GM21737 (cell line): ENCODE data around the gene SOCS1.
A peak's percentile ranks its signal among the peaks of the same experiment; 100 is the strongest.
"Not testable (repeated sequence)": the region's sequence is repeated elsewhere in the genome, so short reads cannot be mapped to it uniquely, and the experiment has no call there.

ENCODE experiments used
- ATAC-seq: cut with Tn5 transposase; IDR thresholded peaks from one replicate; pipeline ENCODE4 v1.9.1; 2021; ENCODE audit warnings: mild to moderate bottlenecking, moderate library complexity; ENCODE audit not compliant: unreplicated experiment

SOCS1 gene, protein sequence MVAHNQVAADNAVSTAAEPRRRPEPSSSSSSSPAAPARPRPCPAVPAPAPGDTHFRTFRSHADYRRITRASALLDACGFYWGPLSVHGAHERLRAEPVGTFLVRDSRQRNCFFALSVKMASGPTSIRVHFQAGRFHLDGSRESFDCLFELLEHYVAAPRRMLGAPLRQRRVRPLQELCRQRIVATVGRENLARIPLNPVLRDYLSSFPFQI

DNA sequence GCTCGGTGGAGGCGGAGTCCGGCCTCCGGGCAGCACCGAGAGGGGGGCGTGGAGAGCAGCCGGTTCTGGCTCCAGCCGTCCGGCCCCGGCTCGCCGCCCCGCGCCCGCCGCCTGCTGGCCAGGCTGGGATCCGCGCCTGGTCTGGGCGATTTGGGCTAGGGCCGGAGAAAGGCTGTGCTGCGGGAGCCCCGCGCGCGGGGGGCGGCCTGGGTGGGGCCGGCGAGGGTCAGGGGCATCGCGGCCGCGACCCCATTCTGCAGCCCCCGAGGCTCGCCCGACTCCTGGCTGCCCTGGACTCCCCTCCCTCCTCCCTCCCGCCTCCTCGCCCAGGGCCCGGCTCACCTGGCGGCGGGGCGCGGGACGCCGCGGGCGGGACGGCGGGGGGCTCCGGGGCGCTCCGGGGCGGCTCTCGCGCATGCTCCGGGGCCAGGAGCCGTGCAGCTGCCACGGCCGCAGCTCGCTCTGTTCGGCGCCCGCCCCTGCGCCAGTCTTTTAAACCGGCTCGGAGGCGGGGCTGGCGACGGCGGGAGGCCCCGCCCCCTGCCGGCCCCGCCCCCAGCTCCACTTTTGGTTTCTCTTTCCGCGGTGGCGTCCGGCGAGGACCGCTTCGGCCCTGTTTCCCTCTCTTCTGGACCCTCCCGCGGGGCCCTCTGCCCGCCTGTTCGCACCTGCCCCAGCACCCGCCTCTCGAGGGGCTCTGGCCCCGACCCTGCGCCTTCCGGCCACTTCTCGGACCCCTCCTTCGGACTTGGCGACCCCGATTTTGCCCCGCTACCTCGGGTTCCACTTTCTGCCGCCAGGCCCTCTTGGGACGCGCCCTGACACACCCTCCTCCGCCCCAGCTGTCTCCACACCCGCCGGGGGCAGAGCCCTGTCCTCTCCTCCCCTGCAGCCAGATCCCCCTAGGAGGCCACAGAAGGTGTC is at the start of gene SOCS1:
TSS of gene SOCS1 (minus strand) at position 468 of the 924 bp plus-strand sequence. CDS start 726 bp downstream, outside the sequence.
- ATAC-seq = peak; percentile 46

DNA sequence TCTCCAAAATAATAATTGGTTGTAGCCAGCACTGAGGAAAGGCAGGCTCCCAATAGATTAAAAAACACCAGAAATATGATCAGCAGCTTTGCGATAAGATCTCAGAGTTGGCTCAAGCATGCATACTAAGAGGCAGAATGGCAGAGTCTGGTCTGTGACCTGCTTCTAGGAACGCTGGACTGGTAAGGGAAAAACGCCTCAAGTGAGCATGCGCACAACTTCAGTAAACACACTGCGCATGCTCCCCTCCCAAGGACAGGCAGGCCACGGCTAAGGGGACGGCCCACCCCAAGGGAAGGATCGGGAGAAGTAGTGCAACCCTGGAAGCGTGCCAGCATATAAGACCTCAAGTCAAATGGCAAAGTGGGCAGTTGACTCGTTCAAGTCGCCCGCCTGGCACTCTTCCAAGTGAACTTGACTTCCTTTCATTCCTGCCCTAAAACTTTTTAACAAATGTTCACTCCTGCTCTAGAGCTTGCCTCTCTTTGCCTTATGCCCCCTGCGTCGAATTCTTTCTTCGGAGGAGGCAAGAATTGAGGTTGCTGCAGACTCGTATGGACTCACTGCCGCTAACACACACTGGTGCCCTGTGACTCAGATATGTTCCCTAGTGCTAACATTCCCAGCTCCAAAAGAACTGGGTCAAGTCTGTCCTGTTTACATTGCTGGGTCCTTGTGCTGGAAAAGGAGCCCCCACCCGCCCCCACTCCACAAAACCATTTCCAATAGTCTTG is 47.6 kb upstream of the SOCS1 start:
- ATAC-seq = no peak

DNA sequence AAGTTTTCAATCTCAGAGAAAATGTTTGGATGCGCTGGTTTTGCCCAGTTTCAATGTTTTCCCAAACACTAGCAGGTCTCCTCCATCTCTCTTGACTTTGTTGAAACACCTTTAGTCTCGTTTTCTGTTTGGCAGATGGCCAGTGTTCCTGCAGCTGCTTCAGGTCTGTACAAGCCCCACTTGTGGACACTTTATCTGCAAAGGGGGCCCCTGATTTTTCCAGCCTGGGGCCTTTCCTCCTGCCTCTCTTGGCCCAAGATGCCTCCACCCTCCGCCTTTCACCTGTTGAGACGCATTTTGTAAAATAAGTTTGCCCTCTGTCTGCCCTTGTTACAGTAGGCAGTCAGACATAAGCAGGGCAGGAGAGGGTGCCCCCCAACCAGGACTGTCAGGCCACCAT is 47.0 kb upstream of the SOCS1 start:
- no peak for ATAC-seq

DNA sequence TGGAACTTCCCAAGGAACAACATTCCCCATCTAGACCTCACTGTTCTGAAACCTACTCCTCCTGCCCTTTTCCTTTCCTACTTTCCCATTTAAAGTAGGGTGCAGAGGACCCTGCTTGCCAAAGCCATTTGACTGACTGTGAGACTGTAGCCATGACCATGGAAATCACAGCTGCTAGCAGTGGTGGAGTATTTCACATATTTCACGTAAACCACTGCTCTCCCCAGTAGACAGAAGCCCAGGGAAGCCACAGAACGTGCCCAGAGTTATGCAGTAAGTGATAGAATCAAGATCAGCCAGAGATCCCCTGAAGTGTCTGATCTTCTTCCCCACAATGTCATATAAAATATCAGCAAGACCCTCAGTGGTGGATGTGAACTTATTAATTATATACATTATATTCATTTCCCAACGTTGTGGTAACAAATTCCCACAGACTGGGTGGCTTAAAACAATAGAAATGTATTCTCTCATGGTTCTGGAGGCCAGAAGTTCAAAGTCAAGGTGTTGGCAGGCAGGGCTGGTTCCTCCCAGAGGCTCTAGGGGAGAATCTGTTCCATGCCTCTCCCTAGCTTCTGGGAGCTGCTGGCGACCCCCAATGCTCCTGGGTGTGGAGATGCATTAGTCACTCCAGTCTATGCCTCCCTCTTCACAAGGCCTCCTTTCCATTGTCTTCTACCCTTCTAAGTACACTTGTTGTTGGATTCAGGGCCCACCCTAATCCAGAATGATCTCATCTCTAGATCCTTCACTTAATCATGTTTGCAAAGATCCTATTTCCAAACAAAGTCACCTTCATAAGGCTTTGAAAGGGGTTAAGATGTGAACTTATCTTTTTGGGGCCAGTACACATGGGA is 45.9 kb upstream of the SOCS1 start:
- no peak for ATAC-seq

DNA sequence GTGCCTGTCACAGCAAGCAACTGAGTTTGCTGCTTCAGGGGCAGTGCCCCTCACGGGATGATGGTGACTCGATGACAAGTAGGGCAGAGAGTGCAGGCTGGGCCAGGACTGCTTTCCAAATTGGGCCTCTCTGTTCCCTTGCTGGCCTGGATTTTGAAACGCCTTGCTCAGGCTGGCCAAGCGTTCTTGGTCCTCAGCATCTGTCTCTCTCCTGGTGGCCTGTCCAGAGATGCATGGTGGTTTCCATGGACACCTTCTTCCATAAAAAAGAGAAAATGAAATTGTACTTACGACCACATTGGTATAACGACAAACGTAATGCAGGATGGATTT is 44.5 kb upstream of the SOCS1 start:
- ATAC-seq = no peak

DNA sequence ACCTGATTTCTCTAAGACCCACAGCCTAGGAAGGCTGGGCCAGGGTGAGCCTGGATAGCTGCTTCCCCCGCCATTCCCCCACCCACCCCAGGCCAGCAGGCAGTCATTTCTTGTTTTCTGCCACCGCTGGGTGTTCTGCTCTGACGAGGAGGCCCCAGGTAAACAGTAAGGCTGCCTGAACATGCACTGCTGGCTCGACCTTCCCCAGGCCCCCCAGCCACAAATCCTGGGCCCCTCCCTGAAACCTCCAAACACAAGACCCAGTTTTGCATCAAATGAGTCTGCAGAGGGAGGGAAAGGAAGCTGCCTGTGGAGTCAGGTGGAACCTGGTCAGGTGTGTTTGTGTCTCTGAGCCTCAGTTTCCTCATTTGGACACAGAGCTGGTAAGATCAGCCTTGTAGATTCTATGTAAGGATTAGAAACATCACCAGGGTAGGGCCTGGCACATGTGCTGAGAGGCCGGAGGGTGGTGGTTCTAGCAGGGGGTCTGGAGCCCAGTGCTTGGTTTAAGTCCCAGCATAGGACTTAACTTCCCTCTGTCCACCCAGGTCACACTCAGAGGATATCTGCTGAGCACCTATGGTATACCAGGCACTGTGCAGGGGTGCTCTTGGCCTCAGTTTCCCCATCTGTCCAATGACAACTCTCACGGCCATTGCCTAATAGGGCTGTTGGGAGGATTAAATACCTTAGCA is 44.0 kb upstream of the SOCS1 start:
- ATAC-seq = no peak

DNA sequence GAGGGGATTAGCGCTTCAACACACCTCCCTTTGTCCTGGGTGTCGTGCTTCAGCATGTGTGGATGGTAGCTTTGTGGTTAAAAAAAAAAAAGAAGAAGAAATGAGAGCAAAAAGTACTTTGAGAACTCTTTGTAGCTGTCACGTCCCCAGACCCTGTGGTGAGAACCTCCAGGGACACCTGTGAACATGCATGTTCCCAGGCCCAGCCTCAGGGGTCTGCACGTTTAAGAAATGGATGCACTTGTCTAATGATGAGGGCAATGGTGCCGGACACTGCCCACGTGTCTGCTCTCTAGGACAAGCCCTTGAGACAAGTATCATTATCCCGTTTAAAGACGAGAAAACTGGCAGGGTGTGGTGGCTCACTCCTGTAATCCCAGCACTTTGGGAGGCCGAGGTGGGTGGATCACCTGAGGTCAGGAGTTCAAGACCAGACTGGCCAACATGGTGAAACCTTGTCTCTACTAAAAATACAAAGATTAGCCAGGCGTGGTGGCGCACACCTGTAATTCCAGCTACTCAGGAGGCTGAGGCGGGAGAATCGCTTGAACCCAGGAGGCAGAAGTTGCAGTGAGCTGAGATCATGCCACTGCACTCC is 43.0 kb upstream of the SOCS1 start:
- not testable (repeated sequence) for ATAC-seq

DNA sequence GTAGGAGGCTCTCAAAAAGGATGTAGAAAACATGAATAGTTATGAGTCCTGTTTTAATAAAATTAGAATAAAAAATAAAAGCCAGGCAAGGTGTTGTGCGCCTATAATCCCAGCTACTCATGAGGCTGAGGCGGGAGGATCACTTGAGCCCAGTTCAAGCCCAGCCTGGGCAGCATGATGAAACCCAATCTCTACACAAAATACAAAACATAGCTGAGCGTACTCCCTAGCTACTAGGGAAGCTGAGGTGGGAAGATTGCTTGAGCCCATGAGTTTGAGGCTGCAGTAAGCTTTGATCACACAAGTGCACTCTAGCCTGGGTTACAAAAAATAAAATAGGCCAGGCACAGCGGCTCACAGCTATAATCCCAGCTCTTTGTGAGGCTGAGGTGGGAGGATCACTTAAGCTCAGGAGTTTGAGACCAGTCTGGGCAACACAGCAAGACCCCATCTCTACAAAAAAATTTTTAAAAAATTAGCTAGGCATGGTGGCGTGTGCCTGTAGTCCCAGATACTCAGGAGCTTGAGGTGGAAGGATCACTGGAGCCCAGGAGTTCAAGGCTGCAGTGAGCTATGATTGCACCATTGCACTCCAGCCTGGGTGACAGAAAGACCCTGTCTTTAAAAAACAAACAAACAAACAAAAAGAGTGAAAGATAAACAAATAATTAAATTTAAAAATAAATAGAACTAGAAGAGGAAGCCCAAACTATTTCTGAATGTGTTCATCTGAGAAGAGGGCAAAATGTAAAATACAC is 42.3 kb upstream of the SOCS1 start:
- no peak for ATAC-seq

DNA sequence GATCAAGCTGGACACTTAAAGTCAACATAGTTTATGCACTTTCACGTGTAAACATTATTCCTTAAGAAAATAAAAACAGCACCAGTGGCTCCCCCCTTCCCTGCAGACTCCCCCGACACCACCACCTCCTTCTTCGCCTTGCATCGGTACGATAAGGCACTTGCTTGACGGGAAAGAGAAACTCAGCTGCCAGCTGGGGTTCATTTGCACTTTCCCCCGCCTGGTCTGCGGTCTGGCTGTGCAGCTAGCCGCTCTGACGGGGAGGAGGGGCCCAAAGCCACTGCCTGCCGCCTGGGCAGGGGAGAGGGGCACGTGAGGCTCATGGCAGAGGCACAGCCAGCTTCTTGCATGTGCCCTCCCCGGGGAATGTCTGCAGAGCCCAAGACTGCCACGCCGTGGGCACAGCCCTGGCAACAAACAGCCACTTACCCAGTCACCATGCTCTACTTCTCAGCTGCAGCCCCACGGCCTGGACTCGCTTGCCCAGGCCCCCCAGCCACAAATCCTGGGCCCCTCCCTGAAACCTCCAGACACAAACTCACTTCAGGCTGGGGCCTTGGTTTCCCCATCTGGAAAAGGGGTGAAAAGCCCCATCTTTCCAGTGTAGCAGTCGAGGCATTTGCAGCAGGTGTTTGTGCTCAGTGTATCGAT is 41.6 kb upstream of the SOCS1 start:
- peak; percentile 74 for ATAC-seq

DNA sequence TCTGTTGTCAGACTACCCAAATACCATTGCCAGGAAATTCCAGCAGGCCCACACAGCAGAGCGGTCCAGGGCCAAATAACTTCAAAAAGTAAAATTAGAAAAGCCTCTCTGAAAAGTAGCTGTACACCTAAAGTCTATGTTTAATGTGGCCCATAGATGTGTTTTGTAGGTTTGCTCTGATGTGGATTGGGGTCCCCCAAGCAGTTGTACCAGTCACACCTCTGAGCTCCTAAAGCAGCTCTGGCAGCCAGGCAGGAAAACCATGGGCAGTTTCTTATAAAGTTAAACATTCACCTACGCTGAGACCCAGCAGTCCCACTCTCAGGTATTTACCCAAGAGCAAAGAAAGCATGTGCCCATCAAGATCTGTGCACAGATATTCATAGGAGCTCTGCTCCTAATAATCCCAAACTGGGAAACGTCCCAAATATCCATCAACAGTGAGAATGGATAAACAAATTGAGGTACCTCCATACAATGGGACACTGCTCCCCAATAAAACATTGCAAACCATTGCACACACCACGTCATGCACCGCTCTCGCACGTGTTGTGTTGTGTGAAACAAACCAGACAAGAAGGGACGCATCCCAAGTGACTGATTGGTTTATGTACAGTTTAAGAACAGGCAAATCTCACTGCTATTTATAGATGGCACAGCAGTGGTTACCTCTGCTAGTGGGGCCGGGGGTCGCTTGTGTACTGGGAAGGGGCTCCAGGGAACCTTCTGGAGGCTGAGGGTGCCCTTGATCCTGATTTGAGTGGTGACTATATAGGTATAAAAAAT is 40.9 kb upstream of the SOCS1 start:
- ATAC-seq = no peak

DNA sequence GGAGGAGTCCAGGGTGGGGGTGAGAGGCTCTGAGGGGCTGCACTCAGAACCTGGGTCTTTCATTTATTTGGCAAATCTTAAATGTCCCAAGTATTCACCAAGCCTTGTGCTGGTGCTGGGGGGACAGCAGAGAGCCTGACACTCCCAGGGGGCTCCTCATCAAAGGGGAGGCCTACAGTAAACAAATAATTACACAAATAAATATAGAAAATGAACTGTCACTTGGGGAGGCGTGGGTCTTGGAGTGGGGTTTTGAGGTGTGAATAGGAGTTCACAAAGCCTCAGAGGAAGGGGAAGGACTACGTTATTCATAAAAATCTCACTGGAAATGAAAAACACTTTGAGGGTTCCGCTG is 40.3 kb upstream of the SOCS1 start:
- no peak for ATAC-seq

DNA sequence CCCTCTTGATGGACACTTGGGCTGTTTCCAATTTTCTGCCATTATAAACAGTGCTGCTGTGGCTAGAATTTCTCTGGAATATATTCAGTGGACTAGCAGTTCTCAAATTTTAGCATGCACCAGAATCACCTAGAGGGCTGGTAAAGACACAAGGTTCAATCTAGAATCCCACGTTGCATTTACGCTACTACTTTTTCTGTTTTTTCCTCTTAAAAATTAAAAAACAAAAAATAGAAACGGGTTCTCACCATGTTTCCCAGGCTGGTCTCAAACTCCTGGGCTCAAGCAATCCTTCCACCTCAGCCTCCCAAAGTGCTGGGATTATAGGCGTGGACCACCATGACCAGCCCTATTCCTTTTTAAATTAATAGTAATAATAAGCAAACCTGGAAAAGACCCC is 39.7 kb upstream of the SOCS1 start:
- no peak for ATAC-seq

DNA sequence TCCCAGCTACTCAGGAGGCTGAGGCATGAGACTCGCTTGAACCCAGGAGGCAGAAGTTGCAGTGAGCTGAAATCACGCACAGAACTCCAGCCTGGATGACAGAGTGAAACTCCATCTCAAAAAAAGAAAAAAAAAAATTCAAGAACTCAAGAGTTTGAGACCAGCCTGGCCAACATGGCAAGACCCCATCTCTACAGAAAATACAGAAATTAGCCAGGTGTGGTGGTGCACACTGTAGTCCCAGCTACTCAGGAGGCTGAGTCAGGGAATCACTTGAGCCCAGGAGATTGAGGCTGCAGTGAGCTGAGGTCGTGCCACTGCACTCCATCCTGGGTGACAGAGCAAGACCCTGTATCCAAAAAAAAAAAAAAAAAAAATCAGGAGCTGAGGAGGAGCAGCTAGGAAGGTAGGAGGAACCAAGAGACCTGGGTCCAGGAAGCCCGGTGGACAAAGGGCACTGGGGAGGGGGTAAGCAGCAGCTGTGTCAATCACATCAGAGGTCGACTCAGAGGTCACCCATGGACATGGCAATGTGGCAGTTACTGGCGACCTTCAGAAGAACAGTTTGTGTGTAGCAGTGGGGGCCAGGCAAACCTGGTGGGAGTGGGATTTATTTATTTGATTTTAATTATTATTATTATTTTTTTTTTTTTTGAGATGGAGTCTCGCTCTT is 36.2 kb upstream of the SOCS1 start:
- ATAC-seq = no peak

DNA sequence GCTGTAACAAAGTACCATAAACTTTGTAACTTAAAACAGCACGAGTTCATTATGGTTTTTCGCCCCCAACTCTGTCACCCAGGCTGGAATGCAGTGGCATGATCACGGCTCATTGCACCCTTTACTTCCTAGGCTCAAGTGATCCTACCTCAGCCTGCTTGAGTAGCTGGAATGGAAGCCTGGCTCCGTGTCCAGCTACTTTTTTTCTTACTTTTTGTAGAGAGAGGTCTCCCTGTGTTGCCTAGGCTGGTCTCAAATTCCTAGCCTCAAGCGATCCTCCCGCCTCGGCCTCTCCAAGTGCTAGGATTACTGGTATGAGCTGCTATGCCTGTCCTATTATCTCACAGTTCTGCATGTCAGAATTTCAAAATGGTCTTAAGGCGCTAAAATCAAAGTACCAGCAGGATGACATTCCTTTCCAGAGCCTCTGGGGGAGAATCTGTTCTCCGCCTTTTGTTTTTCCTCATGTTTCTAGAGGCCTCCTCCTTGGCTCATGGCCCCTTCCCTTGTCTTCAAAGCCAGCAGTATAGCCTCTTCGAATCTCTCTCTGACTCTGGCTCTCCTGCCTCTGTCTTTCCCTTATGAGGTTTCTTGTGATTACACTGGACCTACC is 35.2 kb upstream of the SOCS1 start:
- no peak for ATAC-seq

DNA sequence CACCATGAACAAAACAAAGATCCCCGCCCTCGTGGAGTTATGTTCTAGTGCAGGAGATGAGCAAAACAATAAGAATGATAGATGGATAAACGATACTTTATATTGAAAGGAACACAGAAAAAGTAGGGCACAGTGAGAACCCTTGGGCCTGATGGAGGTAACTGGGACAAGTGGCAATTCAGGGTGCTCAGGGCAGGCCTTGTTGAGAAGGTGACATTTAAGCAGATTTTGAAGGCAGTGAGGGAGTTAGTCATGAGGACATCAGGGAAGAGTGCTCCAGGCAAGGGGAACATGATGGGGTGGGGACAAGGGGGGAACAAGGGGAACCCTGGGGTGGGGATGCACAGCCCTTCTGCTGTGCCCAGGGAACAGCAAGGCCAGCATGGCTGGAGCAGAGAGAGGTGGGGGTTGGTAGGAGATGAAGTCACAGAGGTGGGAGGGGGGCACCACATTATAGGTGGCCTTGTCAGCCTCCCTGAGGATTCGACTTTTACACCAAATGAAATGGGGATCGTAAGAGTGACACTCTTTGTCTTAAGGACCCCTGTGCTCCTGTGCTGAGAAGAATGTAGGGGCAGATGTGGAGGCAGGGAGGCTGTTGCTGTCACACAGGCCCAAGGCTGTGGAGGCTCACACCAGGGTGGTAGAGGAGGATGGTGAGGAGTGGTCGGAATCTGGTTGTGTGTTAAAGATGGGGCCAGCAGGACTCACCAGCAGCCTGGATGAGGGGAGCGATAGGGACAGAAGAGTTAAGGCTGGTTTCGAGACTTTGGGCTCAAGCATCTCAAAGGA is 34.3 kb upstream of the SOCS1 start:
- ATAC-seq = no peak

DNA sequence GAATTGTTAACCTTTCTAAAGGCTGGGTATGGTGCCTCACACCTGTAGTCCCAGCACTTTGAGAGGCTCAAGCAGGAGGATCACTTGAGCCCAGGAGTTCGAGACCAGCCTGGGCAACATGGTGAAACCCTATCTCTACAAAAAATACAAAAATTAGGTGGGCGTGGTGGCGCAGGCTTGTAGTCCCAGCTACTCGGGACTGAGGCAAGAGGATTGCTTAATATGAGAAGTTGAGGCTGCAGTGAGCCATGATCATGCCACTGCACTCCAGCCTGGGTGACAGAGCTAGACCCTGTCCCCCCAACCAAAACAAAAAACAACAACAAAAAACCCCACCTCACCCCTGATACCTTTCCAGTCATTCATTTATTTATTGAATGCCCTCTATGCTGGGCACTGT is 33.7 kb upstream of the SOCS1 start:
- not testable (repeated sequence) for ATAC-seq
